T-cell (primary cell): ENCODE measurements around the gene TMC8. TPM values are rescaled to one million over a fixed set of nuclear protein-coding genes. Genes with fewer than 3 reads are reported as not detected.

Experiments
- ATAC-seq, 4 experiments: fragments of 200-7000 bp in 3 of 4; fragments of 150-1000 bp in 1 of 4; cut with Tn5 transposase; replicated peaks in 1 of 4; 1 replicate in 3 of 4; 2 replicates in 1 of 4; pipeline ENCODE4 v1.10.0; 2021; ENCODE audit warnings: moderate library complexity in 3 of 4, mild to moderate bottlenecking in 2 of 4, moderate number of reproducible peaks in 1 of 4
- CTCF ChIA-PET, 2 donors: fragments of 300-600 bp; sonication (Branson Sonifier 250); formaldehyde crosslinking; loops; one replicate each; lab custom pipeline; 2022; ENCODE audit warnings: antibody characterized with exemption in 2 of 2; lab: Charles Lee
- POLR2A ChIA-PET, 2 donors: fragments of 300-600 bp; sonication (Branson Sonifier 250); formaldehyde crosslinking; loops; one replicate each; lab custom pipeline; 2022; ENCODE audit warnings: antibody characterized with exemption in 2 of 2; lab: Charles Lee
- DNase-seq, 35 experiments: peaks; one replicate each; pipeline versions ENCODE4 v3.0.0 to v3.0.0-alpha.2; 2013 to 2023
- H3K27ac ChIP-seq: one replicate; pipeline ENCODE4 v1.5.1; 2013; ENCODE audit warnings: low read length
- H3K27me3 ChIP-seq, 2 experiments: replicated peaks in 1 of 2; 1 replicate in 1 of 2; 2 replicates in 1 of 2; pipeline versions ENCODE4 v1.6.1 to v1.7.0; 2013; ENCODE audit warnings: low read length in 1 of 2, mixed read lengths in 1 of 2; ENCODE audit not compliant: control insufficient read depth in 2 of 2, insufficient read depth in 2 of 2; ENCODE audit errors: extremely low read depth in 1 of 2
- H3K36me3 ChIP-seq, 2 donors: 1 replicate in 1 of 2; 2 replicates in 1 of 2; pipeline versions ENCODE4 v1.6.1 to v1.7.0; 2013; ENCODE audit warnings: low read length in 1 of 2; ENCODE audit not compliant: control insufficient read depth in 2 of 2, insufficient read depth in 1 of 2; ENCODE audit errors: extremely low read depth in 1 of 2
- H3K4me1 ChIP-seq, 2 experiments: 1 replicate in 1 of 2; 2 replicates in 1 of 2; pipeline versions ENCODE4 v1.6.1 to v1.7.0; 2013; ENCODE audit warnings: low read length in 2 of 2, mixed read lengths in 1 of 2; ENCODE audit not compliant: insufficient read depth in 2 of 2, control insufficient read depth in 1 of 2; ENCODE audit errors: extremely low read depth in 1 of 2
- H3K4me3 ChIP-seq, 2 donors: 1 replicate in 1 of 2; 2 replicates in 1 of 2; pipeline versions ENCODE4 v1.5.1 to v1.7.0; 2013; ENCODE audit warnings: mild to moderate bottlenecking in 2 of 2, low read length in 1 of 2, moderate library complexity in 1 of 2; ENCODE audit not compliant: control insufficient read depth in 1 of 2; ENCODE audit errors: extremely low read depth in 1 of 2
- H3K9me3 ChIP-seq: 2 replicates; pipeline ENCODE4 v1.7.0; 2013
- H3K27ac Mint-ChIP-seq, 2 donors: one replicate each; pipeline ENCODE4 v1.8.0; 2020 to 2021; ENCODE audit warnings: mild to moderate bottlenecking in 2 of 2, mixed read lengths in 2 of 2
- H3K27me3 Mint-ChIP-seq, 2 donors: one replicate each; pipeline ENCODE4 v1.8.0; 2021 to 2022; ENCODE audit warnings: mixed read lengths in 2 of 2
- H3K36me3 Mint-ChIP-seq: one replicate; pipeline ENCODE4 v1.8.0; 2021; ENCODE audit warnings: mixed read lengths
- H3K4me1 Mint-ChIP-seq, 3 donors: one replicate each; pipeline ENCODE4 v1.8.0; 2020 to 2022; ENCODE audit warnings: mixed read lengths in 3 of 3, mild to moderate bottlenecking in 1 of 3
- H3K4me3 Mint-ChIP-seq, 3 donors: one replicate each; pipeline ENCODE4 v1.8.0; 2020 to 2022; ENCODE audit warnings: mild to moderate bottlenecking in 3 of 3, mixed read lengths in 3 of 3, moderate library complexity in 3 of 3
- H3K9me3 Mint-ChIP-seq, 3 donors: one replicate each; pipeline ENCODE4 v1.8.0; 2020 to 2022; ENCODE audit warnings: mixed read lengths in 3 of 3
- WGBS: methylation state at CpG from one replicate; pipeline ENCODE4 v1.1.5; 2013; ENCODE audit warnings: missing lambda C conversion rate; ENCODE audit not compliant: insufficient coverage; 5-methylcytosine and 5-hydroxymethylcytosine counted together
- total RNA-seq, 35 experiments: library from RNA in 6 of 35; stranded (reverse) in 6 of 35; fragments of 120-200 nt in 1 of 35; gene quantifications; one replicate each; pipeline versions ENCODE4 v1.2.1 to v1.2.4 and lab custom pipeline; 2013 to 2026

The TMC8 gene
- total RNA-seq, 5 donors from 2014 or later (not counting 1 experiment from before 2014, with no cell fraction given) = 301 to 631 (median 431) TPM

- peaks cover 58 to 91% of the 10 kb centered on the region in 2 experiments for H3K4me1 ChIP-seq
- DNase-seq = no peak
- Mint-ChIP-seq H3K4me3 (peak overlapping the region; percentile 41 to 99 (median 59)), H3K9me3 (no peaks in the 10 kb centered on the region), H3K27ac (peak overlapping the region; percentile 96 to 97), H3K4me1 (peaks cover 52 to 70% (median 63%) of the 10 kb centered on the region in 3 donors), H3K36me3 (peaks cover 24% of the 10 kb centered on the region), H3K27me3 (no peaks in the 10 kb centered on the region)
- peaks cover 17 to 86% of the 10 kb centered on the region in 2 donors for H3K36me3 ChIP-seq
- peak overlapping the region in 1 of 2 donors; percentile 10 for H3K4me3 ChIP-seq
- ATAC-seq = no peak
- peak overlapping the region; percentile 70 for H3K27ac ChIP-seq
- H3K9me3 ChIP-seq = no peaks in the 10 kb centered on the region
- POLR2A ChIA-PET = interaction anchor here in 1 of 2 donors (0.8 kb wide), 1 partner anchor 587 kb away, joined by 7 read pairs; no protein-coding TSS in a partner anchor
- CTCF ChIA-PET = interaction anchor here in 1 of 2 donors (0.7 kb wide), 1 partner anchor 11 kb away, joined by 3 read pairs; no protein-coding TSS in a partner anchor
- 95% methylated on average over 5 of the region's 5 CpGs for WGBS
- H3K27me3 ChIP-seq = no peaks in the 10 kb centered on the region
These were observed 7.2 kb upstream of the TMC8 start for GRCh38 chr17:78123258-78123929.

GRCh38 chr17:78124081-78124835, 6.3 kb upstream of the TMC8 start:
- ChIA-PET POLR2A (interaction anchor here in 1 of 2 donors (0.8 kb wide), 1 partner anchor 586 kb away, joined by 7 read pairs; no protein-coding TSS in a partner anchor), CTCF (no interaction called here)
- Histone ChIP-seq H3K27me3 (no peaks in the 10 kb centered on the region), H3K4me3 (peak overlapping the region; percentile 38 to 83), H3K36me3 (peaks cover 17 to 78% of the 10 kb centered on the region in 2 donors), H3K9me3 (no peaks in the 10 kb centered on the region), H3K27ac (peak overlapping the region; percentile 66), H3K4me1 (peaks cover 59 to 88% of the 10 kb centered on the region in 2 experiments)
- Mint-ChIP-seq H3K36me3 (peaks cover 24% of the 10 kb centered on the region), H3K27me3 (no peaks in the 10 kb centered on the region), H3K27ac (peak overlapping the region; percentile 96 to 97), H3K9me3 (no peaks in the 10 kb centered on the region), H3K4me3 (peak overlapping the region; percentile 38 to 99 (median 47)), H3K4me1 (peaks cover 57 to 74% (median 65%) of the 10 kb centered on the region in 3 donors)
- 41% methylated on average over 25 of the region's 30 CpGs for WGBS
- peak in 3 of 35 experiments; percentile 33 to 53 (median 46) for DNase-seq
- ATAC-seq = no peak

- CTCF ChIA-PET = interaction anchor here in 1 of 2 donors (0.8 kb wide), 1 partner anchor 10 kb away, joined by 3 read pairs; no protein-coding TSS in a partner anchor
- Histone ChIP-seq H3K9me3 (no peaks in the 10 kb centered on the region), H3K4me3 (peak overlapping the region; percentile 69 to 83), H3K27me3 (no peaks in the 10 kb centered on the region), H3K4me1 (peaks cover 63 to 88% of the 10 kb centered on the region in 2 experiments), H3K27ac (peak overlapping the region; percentile 66), H3K36me3 (peaks cover 17 to 72% of the 10 kb centered on the region in 2 donors)
- WGBS = 40% methylated on average over 7 of the region's 12 CpGs
- Mint-ChIP-seq H3K27me3 (no peaks in the 10 kb centered on the region), H3K27ac (peak overlapping the region; percentile 83 to 95), H3K36me3 (peaks cover 24% of the 10 kb centered on the region), H3K4me3 (peak overlapping the region; percentile 91 to 99 (median 99)), H3K9me3 (no peaks in the 10 kb centered on the region), H3K4me1 (peaks cover 63 to 78% (median 69%) of the 10 kb centered on the region in 3 donors)
- no peak for DNase-seq
- POLR2A ChIA-PET = no interaction called here
- no peak for ATAC-seq
These were observed 5.8 kb upstream of the TMC8 start for GRCh38 chr17:78124836-78125137.

- H3K27ac ChIP-seq = peak overlapping the region; percentile 66
- peaks cover 17 to 67% of the 10 kb centered on the region in 2 donors for H3K36me3 ChIP-seq
- 14% methylated on average over 28 of the region's 39 CpGs for WGBS
- Mint-ChIP-seq H3K27me3 (no peaks in the 10 kb centered on the region), H3K9me3 (no peaks in the 10 kb centered on the region), H3K4me3 (peak overlapping the region; percentile 91 to 99 (median 99)), H3K4me1 (peaks cover 64 to 79% (median 72%) of the 10 kb centered on the region in 3 donors), H3K36me3 (peaks cover 24% of the 10 kb centered on the region), H3K27ac (peak overlapping the region; percentile 83 to 95)
- ATAC-seq (no peak), DNase-seq (peak in 12 of 35 experiments; percentile 38 to 65 (median 51))
- no peaks in the 10 kb centered on the region for H3K9me3 ChIP-seq
- no peaks in the 10 kb centered on the region for H3K27me3 ChIP-seq
- ChIA-PET POLR2A (no interaction called here), CTCF (interaction anchor here (0.7 to 0.8 kb wide), 2 partner anchors 10 to 51 kb away, joined by 3 read pairs; no protein-coding TSS in a partner anchor)
- peak overlapping the region; percentile 69 to 83 for H3K4me3 ChIP-seq
- H3K4me1 ChIP-seq = peaks cover 64 to 89% of the 10 kb centered on the region in 2 experiments
These were observed 5.2 kb upstream of the TMC8 start for GRCh38 chr17:78125138-78125913.

GRCh38 chr17:78125976-78126894, 4.3 kb upstream of the TMC8 start:
- Mint-ChIP-seq H3K4me3 (peak overlapping the region; percentile 91 to 99 (median 99)), H3K27me3 (no peaks in the 10 kb centered on the region), H3K9me3 (no peaks in the 10 kb centered on the region), H3K4me1 (peaks cover 61 to 73% (median 64%) of the 10 kb centered on the region in 3 donors), H3K36me3 (peaks cover 23% of the 10 kb centered on the region), H3K27ac (peak overlapping the region; percentile 91 to 95)
- 31% methylated on average over 18 of the region's 25 CpGs for WGBS
- ATAC-seq = no peak
- CTCF ChIA-PET = interaction anchor here in 1 of 2 donors (0.6 kb wide), 1 partner anchor 14 kb away, joined by 6 read pairs; no protein-coding TSS in a partner anchor
- no peaks in the 10 kb centered on the region for H3K27me3 ChIP-seq
- POLR2A ChIA-PET = no interaction called here
- peaks cover 11 to 60% of the 10 kb centered on the region in 2 donors for H3K36me3 ChIP-seq
- DNase-seq = peak in 1 of 35 experiments; percentile 14
- peaks cover 56 to 83% of the 10 kb centered on the region in 2 experiments for H3K4me1 ChIP-seq
- H3K4me3 ChIP-seq = peak overlapping the region; percentile 69 to 83
- peak overlapping the region; percentile 66 for H3K27ac ChIP-seq
- H3K9me3 ChIP-seq = no peaks in the 10 kb centered on the region
